ENCODE data around the gene CEP192. TPM values are rescaled to one million over a fixed set of nuclear protein-coding genes. Genes with fewer than 3 reads are reported as not detected.

CEP192 gene
- total and polyA plus RNA-seq, 10 donors = 13.8 to 41.8 (median 32.4) TPM

- no peak overlapping the region for H3K4me3 ChIP-seq
- peaks cover 7 to 100% (median 74%) of the 10 kb centered on the region in 6 donors for H3K36me3 ChIP-seq
- TF ChIP-seq, protein P1, sequence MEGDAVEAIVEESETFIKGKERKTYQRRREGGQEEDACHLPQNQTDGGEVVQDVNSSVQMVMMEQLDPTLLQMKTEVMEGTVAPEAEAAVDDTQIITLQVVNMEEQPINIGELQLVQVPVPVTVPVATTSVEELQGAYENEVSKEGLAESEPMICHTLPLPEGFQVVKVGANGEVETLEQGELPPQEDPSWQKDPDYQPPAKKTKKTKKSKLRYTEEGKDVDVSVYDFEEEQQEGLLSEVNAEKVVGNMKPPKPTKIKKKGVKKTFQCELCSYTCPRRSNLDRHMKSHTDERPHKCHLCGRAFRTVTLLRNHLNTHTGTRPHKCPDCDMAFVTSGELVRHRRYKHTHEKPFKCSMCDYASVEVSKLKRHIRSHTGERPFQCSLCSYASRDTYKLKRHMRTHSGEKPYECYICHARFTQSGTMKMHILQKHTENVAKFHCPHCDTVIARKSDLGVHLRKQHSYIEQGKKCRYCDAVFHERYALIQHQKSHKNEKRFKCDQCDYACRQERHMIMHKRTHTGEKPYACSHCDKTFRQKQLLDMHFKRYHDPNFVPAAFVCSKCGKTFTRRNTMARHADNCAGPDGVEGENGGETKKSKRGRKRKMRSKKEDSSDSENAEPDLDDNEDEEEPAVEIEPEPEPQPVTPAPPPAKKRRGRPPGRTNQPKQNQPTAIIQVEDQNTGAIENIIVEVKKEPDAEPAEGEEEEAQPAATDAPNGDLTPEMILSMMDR (IDR thresholded peaks at IDR 0.05 in 8 of 11, conservative IDR thresholded peaks at IDR 0.05 in 3 of 11) = no peak
- no peak for TF ChIP-seq POLR2A (IDR thresholded peaks at IDR 0.05)
- no peak for TF ChIP-seq POLR2AphosphoS5 (IDR thresholded peaks at IDR 0.05)
- intact Hi-C loops (cut with DNase I; ENCODE audit: low total_unique reads) = no loop called here
- H3K9me3 ChIP-seq = no peaks in the 10 kb centered on the region
- no peak overlapping the region for H3K27ac ChIP-seq
- no peaks in the 10 kb centered on the region for H3K27me3 ChIP-seq (replicated peaks in 1 of 7)
- no peak for DNase-seq
- no peaks in the 10 kb centered on the region for H3K4me1 ChIP-seq
- 94 to 98% (median 97%) methylated on average over 14 of the region's 14 CpGs for WGBS, 5 donors
These were observed 109.9 kb downstream of the CEP192 start for GRCh38 chr18:13100942-13101658.

- Histone ChIP-seq H3K4me3 (no peak overlapping the region), H3K27me3 (replicated peaks in 1 of 7) (no peaks in the 10 kb centered on the region), H3K4me1 (no peaks in the 10 kb centered on the region), H3K9me3 (no peaks in the 10 kb centered on the region), H3K27ac (no peak overlapping the region), H3K36me3 (peaks cover 3 to 100% (median 70%) of the 10 kb centered on the region in 6 donors)
- intact Hi-C loops (cut with DNase I; ENCODE audit: low total_unique reads) = no loop called here
- 76 to 94% (median 93%) methylated on average over 4 of the region's 4 CpGs for WGBS, 5 donors
- TF ChIP-seq POLR2AphosphoS5 (IDR thresholded peaks at IDR 0.05) (no peak), POLR2A (IDR thresholded peaks at IDR 0.05) (no peak)
- TF ChIP-seq, protein P1 (IDR thresholded peaks at IDR 0.05 in 8 of 11, conservative IDR thresholded peaks at IDR 0.05 in 3 of 11) = no peak
- DNase-seq = no peak
These were observed 110.6 kb downstream of the CEP192 start for GRCh38 chr18:13101659-13102197.

GRCh38 chr18:13103366-13103765 lies 112.2 kb downstream of the CEP192 start:
- intact Hi-C loops (cut with DNase I; ENCODE audit: low total_unique reads) = no loop called here
- H3K27me3 ChIP-seq (replicated peaks in 1 of 7) = no peaks in the 10 kb centered on the region
- no peak for DNase-seq
- no peak overlapping the region for H3K4me3 ChIP-seq
- TF ChIP-seq POLR2A (IDR thresholded peaks at IDR 0.05) = no peak
- peaks cover 2 to 100% (median 75%) of the 10 kb centered on the region in 6 donors for H3K36me3 ChIP-seq
- H3K9me3 ChIP-seq = no peaks in the 10 kb centered on the region
- 87 to 89% (median 88%) methylated on average over 6 of the region's 6 CpGs for WGBS, 5 donors
- H3K4me1 ChIP-seq = no peaks in the 10 kb centered on the region
- H3K27ac ChIP-seq = no peak overlapping the region

- no peaks in the 10 kb centered on the region for H3K27me3 ChIP-seq (replicated peaks in 1 of 7)
- no peaks in the 10 kb centered on the region for H3K4me1 ChIP-seq
- no peak for DNase-seq
- intact Hi-C loops (cut with DNase I; ENCODE audit: low total_unique reads) = no loop called here
- 83 to 96% (median 90%) methylated on average over 4 of the region's 4 CpGs for WGBS, 5 donors
- H3K36me3 ChIP-seq = peaks cover 2 to 99% (median 79%) of the 10 kb centered on the region in 6 donors
- no peak overlapping the region for H3K4me3 ChIP-seq
- TF ChIP-seq POLR2A (IDR thresholded peaks at IDR 0.05) (no peak), POLR2AphosphoS5 (IDR thresholded peaks at IDR 0.05) (no peak)
- TF ChIP-seq, protein P1 (IDR thresholded peaks at IDR 0.05 in 8 of 11, conservative IDR thresholded peaks at IDR 0.05 in 3 of 11) = no peak
- no peak overlapping the region for H3K27ac ChIP-seq
- no peaks in the 10 kb centered on the region for H3K9me3 ChIP-seq
These were observed 113.9 kb downstream of the CEP192 start for GRCh38 chr18:13105059-13105458.

All from spleen (tissue), 11 donors.